Neural progenitor cell (in vitro differentiated cells): ENCODE data around the gene SIN3B.
A peak's percentile ranks its signal among the peaks of the same experiment; 100 is the strongest.

Experiments
- EZH2phosphoT487 ChIP-seq: fragments of 200-600 bp; sonication (generic); IDR thresholded peaks from 2 replicates; pipeline ENCODE4 v1.6.1; 2017; ENCODE audit warnings: antibody characterized with exemption
- TF ChIP-seq, protein P1 (sequence below): fragments of 200-600 bp; sonication (generic); IDR thresholded peaks from 2 replicates; pipeline ENCODE4 v1.5.1; 2017; ENCODE audit warnings: antibody characterized with exemption, mild to moderate bottlenecking

DNA sequence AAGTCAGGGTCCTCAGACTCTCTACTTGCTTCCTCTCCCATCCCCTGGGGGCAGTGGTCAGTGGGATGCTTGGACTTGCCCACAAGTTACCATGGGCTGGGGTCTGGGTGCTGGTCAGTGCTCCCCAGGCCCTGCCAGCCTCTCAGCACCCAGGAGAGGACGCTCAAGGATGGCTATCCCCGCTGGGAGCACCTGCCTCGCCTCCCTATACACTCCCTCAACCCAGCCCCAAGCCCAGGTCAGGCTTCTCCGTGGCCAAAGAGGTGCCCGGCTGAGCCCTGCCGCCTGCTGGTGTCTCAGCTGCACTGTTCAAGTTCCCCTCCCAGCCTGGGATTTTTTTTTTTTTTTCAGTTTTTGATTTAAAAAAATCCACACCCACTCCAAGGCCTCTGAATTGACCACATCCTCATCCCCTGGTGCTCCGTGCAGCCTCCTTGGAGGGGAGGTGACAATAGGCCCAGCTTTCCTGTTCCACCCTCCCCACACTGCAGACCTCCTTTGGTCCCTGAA lies 70.4 kb downstream of the SIN3B start:
- TF ChIP-seq, protein P1, sequence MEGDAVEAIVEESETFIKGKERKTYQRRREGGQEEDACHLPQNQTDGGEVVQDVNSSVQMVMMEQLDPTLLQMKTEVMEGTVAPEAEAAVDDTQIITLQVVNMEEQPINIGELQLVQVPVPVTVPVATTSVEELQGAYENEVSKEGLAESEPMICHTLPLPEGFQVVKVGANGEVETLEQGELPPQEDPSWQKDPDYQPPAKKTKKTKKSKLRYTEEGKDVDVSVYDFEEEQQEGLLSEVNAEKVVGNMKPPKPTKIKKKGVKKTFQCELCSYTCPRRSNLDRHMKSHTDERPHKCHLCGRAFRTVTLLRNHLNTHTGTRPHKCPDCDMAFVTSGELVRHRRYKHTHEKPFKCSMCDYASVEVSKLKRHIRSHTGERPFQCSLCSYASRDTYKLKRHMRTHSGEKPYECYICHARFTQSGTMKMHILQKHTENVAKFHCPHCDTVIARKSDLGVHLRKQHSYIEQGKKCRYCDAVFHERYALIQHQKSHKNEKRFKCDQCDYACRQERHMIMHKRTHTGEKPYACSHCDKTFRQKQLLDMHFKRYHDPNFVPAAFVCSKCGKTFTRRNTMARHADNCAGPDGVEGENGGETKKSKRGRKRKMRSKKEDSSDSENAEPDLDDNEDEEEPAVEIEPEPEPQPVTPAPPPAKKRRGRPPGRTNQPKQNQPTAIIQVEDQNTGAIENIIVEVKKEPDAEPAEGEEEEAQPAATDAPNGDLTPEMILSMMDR = peak; percentile 59
- no peak for TF ChIP-seq EZH2phosphoT487
